ENCODE results near the gene ANO10. TPM values are rescaled to one million over a fixed set of nuclear protein-coding genes. Genes with fewer than 3 reads are reported as not detected.

Gene ANO10
- total RNA-seq, 6 experiments from 2014 or later, result 10.5 to 24.1 (median 13.6) TPM

GRCh38 chr3:43371494-43371893, 250.3 kb downstream of the ANO10 start:
- H3K27ac ChIP-seq, result no peak overlapping the region
- ATAC-seq (no peak), DNase-seq (no peak)
- no peaks in the 10 kb centered on the region for H3K27me3 ChIP-seq
- no peaks in the 10 kb centered on the region for H3K36me3 ChIP-seq
- intact Hi-C loops (cut with DNase I), result no loop called here
- no peaks in the 10 kb centered on the region for H3K9me3 ChIP-seq
- H3K4me1 ChIP-seq, result no peaks in the 10 kb centered on the region
- TF ChIP-seq POLR2A (IDR thresholded peaks at IDR 0.05), result no peak
- no peak for TF ChIP-seq CTCF (IDR thresholded peaks at IDR 0.05)
- no peak overlapping the region for H3K4me3 ChIP-seq
- 100% methylated on average over 1 of the region's 3 CpGs for WGBS (ENCODE audit: insufficient coverage, low coverage, low lambda C conversion rate, missing lambda C conversion rate)

GRCh38 chr3:43370293-43370980, 251.4 kb downstream of the ANO10 start:
- no peaks in the 10 kb centered on the region for H3K27me3 ChIP-seq
- TF ChIP-seq POLR2A (IDR thresholded peaks at IDR 0.05) (no peak), CTCF (IDR thresholded peaks at IDR 0.05) (no peak)
- H3K4me3 ChIP-seq, result no peak overlapping the region
- no peaks in the 10 kb centered on the region for H3K36me3 ChIP-seq
- WGBS (ENCODE audit: insufficient coverage, low coverage, low lambda C conversion rate, missing lambda C conversion rate), result 85% methylated on average over 4 of the region's 6 CpGs
- intact Hi-C loops (cut with DNase I), result no loop called here
- H3K9me3 ChIP-seq, result no peaks in the 10 kb centered on the region
- ATAC-seq, result no peak
- DNase-seq, result no peak
- no peak overlapping the region for H3K27ac ChIP-seq
- H3K4me1 ChIP-seq, result no peaks in the 10 kb centered on the region

GRCh38 chr3:43369404-43370292, 252.2 kb downstream of the ANO10 start:
- no peaks in the 10 kb centered on the region for H3K27me3 ChIP-seq
- no peak overlapping the region for H3K4me3 ChIP-seq
- intact Hi-C loops (cut with DNase I), result no loop called here
- DNase-seq, result no peak
- TF ChIP-seq CTCF (IDR thresholded peaks at IDR 0.05), result no peak
- no peak for TF ChIP-seq POLR2A (IDR thresholded peaks at IDR 0.05)
- peak; percentile 25 to 54 (median 46) for ATAC-seq
- 60% methylated on average over 3 of the region's 8 CpGs for WGBS (ENCODE audit: insufficient coverage, low coverage, low lambda C conversion rate, missing lambda C conversion rate)
- H3K4me1 ChIP-seq, result no peaks in the 10 kb centered on the region
- H3K9me3 ChIP-seq, result no peaks in the 10 kb centered on the region
- no peak overlapping the region for H3K27ac ChIP-seq
- no peaks in the 10 kb centered on the region for H3K36me3 ChIP-seq

- 60% methylated on average over 2 of the region's 9 CpGs for WGBS (ENCODE audit: insufficient coverage, low coverage, low lambda C conversion rate, missing lambda C conversion rate)
- Histone ChIP-seq H3K27ac (no peak overlapping the region), H3K4me3 (no peak overlapping the region), H3K27me3 (no peaks in the 10 kb centered on the region), H3K36me3 (no peaks in the 10 kb centered on the region), H3K4me1 (no peaks in the 10 kb centered on the region), H3K9me3 (no peaks in the 10 kb centered on the region)
- TF ChIP-seq POLR2A (IDR thresholded peaks at IDR 0.05) (no peak), CTCF (IDR thresholded peaks at IDR 0.05) (no peak)
- DNase-seq, result no peak
- ATAC-seq, result peak in 1 of 4 donors; percentile 16
- intact Hi-C loops (cut with DNase I), result no loop called here
Measured at GRCh38 chr3:43366885-43367284, 254.9 kb downstream of the ANO10 start.
